NCI-H69 (cell line): ENCODE data around the gene TLE3.
"Not testable (repeated sequence)": the region's sequence is repeated elsewhere in the genome, so short reads cannot be mapped to it uniquely, and the experiment has no call there.

Experiments used
- DNase-seq: peaks from one replicate; lab custom pipeline; 2025; lab: John Stamatoyannopoulos, UW

TLE3 gene

GRCh38 chr15:70126362-70126761, 28.6 kb upstream of the TLE3 start:
- no peak for DNase-seq

GRCh38 chr15:70125605-70126004, 27.9 kb upstream of the TLE3 start:
- DNase-seq: peak; percentile 52

DNA sequence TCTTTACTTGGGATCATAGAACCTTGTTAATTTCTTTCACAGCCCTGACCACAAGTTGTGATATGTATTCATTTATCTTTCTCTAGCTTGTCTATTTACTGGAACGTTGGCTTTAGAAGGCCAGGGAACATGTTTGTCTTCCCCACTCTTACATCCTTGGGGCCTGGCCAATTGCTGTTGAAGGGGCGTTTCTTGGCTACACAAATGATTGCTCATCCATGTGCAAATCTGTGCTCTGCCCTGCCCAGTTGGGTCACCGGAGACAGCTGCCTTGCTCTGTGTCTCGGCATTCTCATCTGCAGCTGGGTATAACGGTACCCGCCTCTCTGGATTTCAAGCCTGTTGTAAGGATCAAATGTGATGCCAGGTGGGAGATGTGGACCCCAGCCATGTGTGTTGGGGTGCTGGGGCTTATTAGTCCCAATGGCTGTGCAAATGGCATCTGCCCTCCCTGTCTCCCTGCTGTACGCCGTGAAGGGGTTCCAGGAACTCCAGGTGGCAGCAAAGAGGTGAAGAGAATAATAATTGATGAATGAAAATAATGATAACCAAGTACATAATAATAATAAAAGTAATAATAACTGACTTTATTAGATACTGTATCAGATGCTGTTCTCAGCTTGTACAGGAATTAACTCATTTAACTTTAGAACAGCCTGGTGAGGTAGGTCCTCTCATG, 24.0 kb upstream of the TLE3 start:
- peak; percentile 72 for DNase-seq

DNA sequence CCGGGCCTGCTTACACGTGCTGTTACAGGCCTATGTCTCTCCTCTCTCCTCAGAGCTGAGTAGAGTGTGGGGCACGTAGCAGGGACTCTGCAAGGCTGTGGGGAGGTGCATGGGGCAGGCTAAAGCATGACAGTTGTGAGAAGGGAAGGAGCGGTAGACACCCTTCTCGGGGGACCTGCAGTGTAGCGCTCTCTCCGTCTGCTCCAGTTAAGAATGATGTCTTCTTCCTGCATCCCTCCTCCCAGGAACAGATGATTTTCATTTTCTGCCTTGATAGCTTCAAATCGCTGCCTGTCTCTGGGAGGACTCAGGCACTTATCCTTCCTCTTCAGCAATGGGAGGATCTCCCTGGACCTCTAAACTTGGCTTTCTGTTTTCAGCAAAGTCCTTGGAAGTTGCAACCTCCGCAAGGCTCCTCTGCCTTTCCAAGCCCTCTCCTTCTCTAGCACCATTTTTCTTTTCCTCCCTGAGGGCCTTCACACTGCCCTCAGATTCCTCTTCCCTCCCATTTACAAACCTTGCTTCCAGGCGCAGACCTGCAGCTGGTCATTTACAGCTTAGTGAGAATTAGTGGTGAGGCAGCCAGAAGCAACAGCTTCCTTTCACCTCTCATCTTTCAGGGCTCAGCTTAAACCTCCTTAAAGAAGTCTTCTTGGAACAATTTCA, 23.4 kb upstream of the TLE3 start:
- DNase-seq: peak; percentile 31

- DNase-seq: no peak
Measured at GRCh38 chr15:70119911-70120508, 22.3 kb upstream of the TLE3 start.

DNA sequence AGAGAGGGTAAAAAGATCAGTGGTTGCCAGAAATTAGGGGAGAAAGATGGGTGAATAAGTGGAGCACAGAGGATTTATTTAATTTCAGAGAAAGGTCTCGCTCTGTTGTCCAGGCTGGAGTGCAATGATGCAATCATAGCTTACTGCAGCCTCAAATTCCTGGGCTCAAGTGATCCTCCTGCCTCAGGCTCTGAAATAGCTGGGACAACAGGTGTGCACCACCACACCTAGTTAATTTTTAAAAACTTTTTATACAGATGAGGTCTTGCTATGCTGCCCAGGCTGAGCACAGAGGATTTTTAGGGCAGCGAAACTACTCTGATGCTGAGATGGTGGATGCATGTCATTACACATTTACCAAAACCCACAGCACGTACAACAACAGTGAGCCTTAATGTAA, 20.9 kb upstream of the TLE3 start:
- DNase-seq: no peak

DNA sequence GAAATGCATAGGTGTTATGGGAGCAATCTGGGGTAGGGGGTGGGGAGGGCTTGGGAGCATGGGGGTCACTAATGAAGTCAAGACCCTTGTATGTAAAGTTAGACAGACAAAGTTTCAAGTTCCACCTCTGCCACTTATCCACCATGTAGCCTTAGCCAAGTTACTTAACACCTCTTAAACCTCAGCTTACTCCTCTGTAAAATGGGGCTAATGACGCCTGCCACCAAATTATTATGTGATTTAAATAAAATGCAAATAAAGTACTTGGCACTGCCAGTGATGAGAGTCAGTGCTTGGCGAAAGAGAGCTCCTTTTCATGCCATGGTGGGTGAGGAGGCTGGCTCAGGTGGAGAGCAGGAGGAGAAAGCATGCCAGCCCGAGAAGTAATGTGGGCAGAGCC, 18.6 kb upstream of the TLE3 start:
- DNase-seq: no peak

- DNase-seq: no peak
Measured at GRCh38 chr15:70114221-70114620, 16.5 kb upstream of the TLE3 start.

DNA sequence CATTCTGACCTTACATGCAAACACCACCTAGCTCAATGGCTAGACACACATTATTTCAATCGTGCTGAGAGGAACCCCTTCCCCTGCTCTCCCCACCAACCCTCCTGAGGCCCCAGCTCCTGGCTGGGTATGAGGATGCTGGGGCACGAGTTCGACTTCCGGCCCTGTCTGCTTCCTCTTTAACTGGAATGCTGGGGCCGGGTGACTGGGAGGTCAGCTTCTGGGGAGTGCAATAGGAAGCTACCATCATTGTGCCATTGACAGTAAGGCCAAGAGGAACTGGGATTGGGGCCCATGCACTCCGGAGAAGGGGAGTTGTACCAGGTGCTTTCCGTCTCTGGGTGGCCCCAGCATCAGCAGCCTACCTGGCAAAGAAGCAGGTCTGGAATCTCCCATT, 15.6 kb upstream of the TLE3 start:
- DNase-seq: no peak

DNA sequence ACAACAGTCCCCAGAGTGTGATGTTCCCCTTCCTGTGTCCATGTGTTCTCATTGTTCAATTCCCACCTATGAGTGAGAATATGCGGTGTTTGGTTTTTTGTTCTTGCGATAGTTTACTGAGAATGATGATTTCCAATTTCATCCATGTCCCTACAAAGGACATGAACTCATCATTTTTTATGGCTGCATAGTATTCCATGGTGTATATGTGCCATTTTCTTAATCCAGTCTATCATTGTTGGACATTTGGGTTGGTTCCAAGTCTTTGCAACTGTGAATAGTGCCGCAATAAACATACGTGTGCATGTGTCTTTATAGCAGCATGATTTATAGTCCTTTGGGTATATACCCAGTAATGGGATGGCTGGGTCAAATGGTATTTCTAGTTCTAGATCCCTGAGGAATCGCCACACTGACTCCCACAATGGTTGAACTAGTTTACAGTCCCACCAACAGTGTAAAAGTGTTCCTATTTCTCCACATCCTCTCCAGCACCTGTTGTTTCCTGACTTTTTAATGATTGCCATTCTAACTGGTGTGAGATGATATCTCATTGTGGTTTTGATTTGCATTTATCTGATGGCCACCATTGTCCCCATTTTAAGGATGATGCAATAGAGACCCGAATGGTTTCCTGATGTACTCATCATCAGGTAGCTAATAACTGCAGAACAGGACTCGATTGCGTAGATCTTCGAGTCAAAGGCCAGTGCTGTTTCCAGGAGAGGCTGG, 15.0 kb upstream of the TLE3 start:
- not testable (repeated sequence) for DNase-seq

GRCh38 chr15:70112074-70112395, 14.3 kb upstream of the TLE3 start:
- DNase-seq: no peak

DNA sequence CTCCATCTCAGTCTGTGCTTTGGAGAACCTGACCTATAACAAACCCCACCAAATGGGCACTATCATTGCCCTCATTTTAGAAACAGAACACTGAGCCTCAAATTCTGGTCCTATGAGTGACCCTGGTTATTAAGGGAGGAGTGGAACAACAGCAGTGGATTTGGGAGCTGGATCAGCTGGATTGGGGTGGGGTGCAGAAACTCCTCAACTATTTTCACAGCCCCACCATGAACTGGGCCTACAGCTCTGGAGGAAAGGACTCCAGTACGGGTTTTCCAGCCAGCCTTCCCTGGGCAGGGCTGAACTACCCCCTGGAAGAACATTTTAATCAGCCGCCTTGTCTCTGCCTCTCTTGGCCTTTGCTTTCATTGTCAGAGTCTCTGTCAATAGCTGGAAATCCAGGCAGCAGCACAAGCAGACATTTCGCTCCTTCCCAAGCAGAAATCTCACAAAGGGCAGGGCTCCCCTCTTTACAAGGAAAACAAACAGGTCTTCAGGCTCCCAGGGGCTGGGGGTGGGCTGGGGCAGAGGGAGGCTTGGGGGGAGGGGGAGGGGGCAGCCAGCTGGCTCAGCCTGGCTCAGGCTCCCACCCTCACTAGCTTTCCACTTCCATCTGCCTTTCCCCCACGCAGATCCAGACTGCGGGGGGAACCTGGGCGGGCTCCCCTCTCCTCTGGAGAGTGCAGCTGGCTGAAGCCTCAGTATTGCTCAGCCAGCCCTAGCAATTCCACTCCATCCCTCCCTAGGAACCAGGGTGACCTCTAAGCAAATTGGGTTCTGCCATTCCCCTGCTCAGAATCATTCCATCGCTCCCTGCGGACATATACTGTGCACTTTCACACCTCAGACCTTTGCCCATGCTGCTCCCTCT, 13.7 kb upstream of the TLE3 start:
- DNase-seq: peak; percentile 91

GRCh38 chr15:70109978-70110377, 12.3 kb upstream of the TLE3 start:
- DNase-seq: no peak

GRCh38 chr15:70109531-70109930, 11.8 kb upstream of the TLE3 start:
- no peak for DNase-seq

GRCh38 chr15:70103880-70104626, 6.3 kb upstream of the TLE3 start:
- DNase-seq: peak; percentile 33

DNA sequence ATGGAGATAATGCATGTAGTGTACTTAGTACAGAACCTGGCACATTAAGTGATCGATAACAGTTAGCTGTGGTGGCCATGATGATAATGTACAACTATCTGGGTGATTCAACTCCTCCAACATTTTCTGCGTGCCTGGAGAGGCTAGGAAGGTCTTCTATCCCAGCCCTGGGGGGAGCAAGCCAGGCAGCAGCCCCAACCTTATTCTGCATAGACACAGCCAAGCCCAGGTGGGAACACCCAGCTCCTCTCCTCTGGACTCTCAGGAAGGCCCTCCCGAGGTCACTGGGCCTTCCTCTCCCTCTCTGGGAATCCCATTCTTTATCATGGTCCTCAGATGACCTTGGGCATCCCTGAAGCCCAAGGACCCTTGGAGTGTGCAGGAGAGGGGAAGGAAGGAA, 5.1 kb upstream of the TLE3 start:
- DNase-seq: no peak

GRCh38 chr15:70101459-70102113, 3.9 kb upstream of the TLE3 start:
- peak; percentile 94 for DNase-seq

DNA sequence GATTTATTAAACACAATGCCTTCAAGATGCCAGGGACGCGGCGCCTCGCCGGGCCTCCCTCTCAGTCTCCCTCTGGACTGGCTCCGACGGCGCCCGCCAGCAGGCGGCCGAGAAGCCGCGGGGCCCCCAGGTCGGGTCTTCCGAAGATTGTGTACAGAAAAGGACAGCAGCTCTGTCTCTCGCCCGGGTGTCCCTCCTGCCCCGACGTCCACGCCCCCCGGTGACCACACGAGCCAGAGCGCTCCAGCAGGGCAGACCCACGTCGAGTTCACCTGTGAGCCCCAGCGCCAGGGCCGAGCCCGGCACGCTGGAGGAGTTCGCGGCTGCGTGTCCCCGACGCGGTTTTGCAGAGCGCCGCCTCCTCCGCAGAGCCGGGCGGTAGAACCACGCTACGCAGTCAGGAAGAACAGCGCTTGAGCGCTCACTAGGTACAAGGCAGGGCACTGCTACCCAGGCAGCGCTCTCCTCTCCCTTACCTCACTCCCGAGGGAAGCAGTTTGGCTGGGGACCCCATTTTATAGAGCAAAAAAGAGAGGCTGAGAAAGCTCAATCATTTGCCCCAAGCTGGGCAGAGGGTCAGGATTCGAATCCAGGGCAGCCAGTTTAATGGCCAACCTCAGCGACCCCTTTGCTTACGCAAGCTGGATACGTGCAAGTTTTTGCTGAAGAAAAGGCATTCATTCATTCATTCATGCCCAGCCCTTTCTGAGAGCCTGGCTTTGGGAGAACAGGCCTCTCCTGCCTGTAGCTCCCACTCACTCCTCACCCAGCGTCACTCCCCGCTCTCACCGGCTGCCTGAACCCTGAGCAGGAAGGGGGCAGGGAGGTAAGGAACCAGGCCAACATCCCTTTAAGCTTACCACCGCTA, 3.0 kb upstream of the TLE3 start:
- peak; percentile 75 for DNase-seq

DNA sequence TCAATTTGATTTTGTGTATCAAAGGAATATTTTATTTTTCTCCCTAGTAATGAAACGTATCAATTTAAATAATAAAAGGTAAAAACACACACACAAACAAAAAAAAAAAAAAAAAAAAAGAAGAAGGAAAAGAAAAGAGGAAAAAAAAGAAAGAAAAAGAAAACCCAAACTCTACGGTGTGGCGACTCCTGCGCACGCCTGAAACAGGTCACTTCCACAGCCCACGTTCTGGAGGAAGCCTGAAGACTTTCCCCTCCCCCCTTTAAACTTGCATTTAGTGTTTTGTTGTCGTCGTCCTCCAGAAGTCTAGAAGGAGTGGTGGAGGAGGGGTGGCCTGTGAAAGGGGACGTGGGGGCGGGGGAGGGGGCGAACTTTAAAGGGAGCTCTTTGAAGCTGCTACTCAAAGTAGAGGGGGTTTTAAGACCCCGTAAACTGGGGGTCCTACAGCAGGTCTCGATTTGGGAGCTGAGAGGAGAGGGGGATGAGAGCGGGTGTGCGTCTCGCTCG, 2.3 kb upstream of the TLE3 start:
- DNase-seq: peak; percentile 56
